HG03342 (cell line): ENCODE data around the gene ARG1.
"Not testable (repeated sequence)": the region's sequence is repeated elsewhere in the genome, so short reads cannot be mapped to it uniquely, and the experiment has no call there.

Experiments used
- ATAC-seq: cut with Tn5 transposase; IDR thresholded peaks from one replicate; pipeline ENCODE4 v1.9.1; 2021; ENCODE audit warnings: mild to moderate bottlenecking, moderate library complexity; ENCODE audit not compliant: unreplicated experiment

ARG1 gene

GRCh38 chr6:131572686-131573415, at the start of gene ARG1:
Gene ARG1, plus strand, starts transcription at chr6:131573226. Its CDS starts 57 bp downstream, at chr6:131573283.
- ATAC-seq: no peak

- no peak for ATAC-seq
These were observed 48.9 kb upstream of the ARG1 start for GRCh38 chr6:131523988-131524673.

GRCh38 chr6:131524695-131525336, 48.2 kb upstream of the ARG1 start:
- no peak for ATAC-seq

GRCh38 chr6:131530936-131531335, 42.1 kb upstream of the ARG1 start:
- not testable (repeated sequence) for ATAC-seq

- ATAC-seq: not testable (repeated sequence)
These were observed 41.3 kb upstream of the ARG1 start for GRCh38 chr6:131531681-131532080.

GRCh38 chr6:131532580-131533039, 40.4 kb upstream of the ARG1 start:
- ATAC-seq: no peak

GRCh38 chr6:131538615-131539014, 34.4 kb upstream of the ARG1 start:
- not testable (repeated sequence) for ATAC-seq

GRCh38 chr6:131545317-131545716, 27.7 kb upstream of the ARG1 start:
- ATAC-seq: no peak

- no peak for ATAC-seq
These were observed 25.5 kb upstream of the ARG1 start for GRCh38 chr6:131547488-131547887.

- no peak for ATAC-seq
These were observed 24.6 kb upstream of the ARG1 start for GRCh38 chr6:131548441-131548840.

- no peak for ATAC-seq
These were observed 23.2 kb upstream of the ARG1 start for GRCh38 chr6:131549811-131550210.

- ATAC-seq: no peak
These were observed 21.1 kb upstream of the ARG1 start for GRCh38 chr6:131551902-131552301.

GRCh38 chr6:131552572-131552971, 20.5 kb upstream of the ARG1 start:
- no peak for ATAC-seq

GRCh38 chr6:131555992-131556391, 17.0 kb upstream of the ARG1 start:
- ATAC-seq: no peak

- no peak for ATAC-seq
These were observed 14.1 kb upstream of the ARG1 start for GRCh38 chr6:131558922-131559321.

GRCh38 chr6:131561925-131562707, 10.9 kb upstream of the ARG1 start:
- no peak for ATAC-seq

GRCh38 chr6:131565056-131565455, 8.0 kb upstream of the ARG1 start:
- ATAC-seq: no peak

GRCh38 chr6:131568726-131569125, 4.3 kb upstream of the ARG1 start:
- ATAC-seq: no peak

GRCh38 chr6:131574133-131574532, 1.1 kb downstream of the ARG1 start:
- no peak for ATAC-seq

- ATAC-seq: no peak
These were observed 1.7 kb downstream of the ARG1 start for GRCh38 chr6:131574686-131575085.
